Measurements from ENCODE around the gene RNF141. TPM values are rescaled to one million over a fixed set of nuclear protein-coding genes. Genes with fewer than 3 reads are reported as not detected.

Gene RNF141
- total and polyA plus RNA-seq, 5 donors from 2014 or later: 7.8 to 22.5 (median 17.8) TPM

DNA sequence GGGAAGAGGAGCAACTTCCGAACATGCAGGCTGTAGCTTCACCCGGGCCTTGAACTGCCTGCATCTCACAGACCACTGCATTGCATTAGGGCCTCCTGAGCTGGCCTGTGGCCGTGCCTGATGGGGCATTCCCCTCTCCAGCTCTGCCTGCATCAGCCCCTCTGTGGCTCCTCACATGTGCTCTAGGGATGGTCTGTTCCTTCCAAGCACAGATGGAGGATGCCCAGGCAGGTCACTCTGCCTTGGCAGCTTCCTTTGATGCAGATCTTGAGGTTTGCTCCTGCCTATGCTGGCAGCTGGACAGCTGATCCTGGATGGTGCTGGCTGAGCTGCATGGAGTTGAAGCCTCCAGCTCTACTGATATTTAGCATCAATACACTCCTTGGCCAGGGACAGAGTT is 57.4 kb downstream of the RNF141 start:
- Histone ChIP-seq H3K27ac (ENCODE audit: insufficient read depth, low read length, poor library complexity, severe bottlenecking) (no peak overlapping the region), H3K9me3 (ENCODE audit: control insufficient read depth in 2 of 2, low read length in 2 of 2) (no peaks in the 10 kb centered on the region), H3K36me3 (ENCODE audit: control insufficient read depth, insufficient read depth, low read length) (peaks cover 68% of the 10 kb centered on the region), H3K4me3 (ENCODE audit: low read depth, low read length) (no peak overlapping the region), H3K4me1 (ENCODE audit: control insufficient read depth, insufficient read depth, low read length, poor library complexity, severe bottlenecking) (peaks cover 5% of the 10 kb centered on the region), H3K27me3 (ENCODE audit: control insufficient read depth, insufficient read depth, low read length) (no peaks in the 10 kb centered on the region)
- ATAC-seq (ENCODE audit: low read depth in 2 of 2): no peak
- H3K9me3 Mint-ChIP-seq: no peaks in the 10 kb centered on the region
- H3K27me3 Mint-ChIP-seq: no peaks in the 10 kb centered on the region
- peak overlapping the region in 1 of 3 donors; percentile 53 for H3K27ac Mint-ChIP-seq
- H3K36me3 Mint-ChIP-seq: peaks cover 41% of the 10 kb centered on the region
- H3K4me1 Mint-ChIP-seq: peaks cover 0 to 25% (median 17%) of the 10 kb centered on the region in 4 donors
- no peak overlapping the region for H3K4me3 Mint-ChIP-seq
- no peak for DNase-seq

GRCh38 chr11:10483174-10483573 is 57.8 kb downstream of the RNF141 start:
- Mint-ChIP-seq H3K27ac (peak overlapping the region in 1 of 3 donors; percentile 53), H3K4me3 (no peak overlapping the region), H3K36me3 (peaks cover 41% of the 10 kb centered on the region), H3K9me3 (no peaks in the 10 kb centered on the region), H3K27me3 (no peaks in the 10 kb centered on the region), H3K4me1 (peaks cover 0 to 23% (median 16%) of the 10 kb centered on the region in 4 donors)
- Histone ChIP-seq H3K27ac (ENCODE audit: insufficient read depth, low read length, poor library complexity, severe bottlenecking) (no peak overlapping the region), H3K4me1 (ENCODE audit: control insufficient read depth, insufficient read depth, low read length, poor library complexity, severe bottlenecking) (peaks cover 4% of the 10 kb centered on the region), H3K27me3 (ENCODE audit: control insufficient read depth, insufficient read depth, low read length) (no peaks in the 10 kb centered on the region), H3K36me3 (ENCODE audit: control insufficient read depth, insufficient read depth, low read length) (peaks cover 72% of the 10 kb centered on the region), H3K9me3 (ENCODE audit: control insufficient read depth in 2 of 2, low read length in 2 of 2) (no peaks in the 10 kb centered on the region), H3K4me3 (ENCODE audit: low read depth, low read length) (no peak overlapping the region)
- no peak for ATAC-seq (ENCODE audit: low read depth in 2 of 2)
- no peak for DNase-seq

GRCh38 chr11:10481560-10482349 is 59.2 kb downstream of the RNF141 start:
- Mint-ChIP-seq H3K27me3 (no peaks in the 10 kb centered on the region), H3K27ac (peak overlapping the region in 1 of 3 donors; percentile 86), H3K4me1 (peaks cover 0 to 25% (median 12%) of the 10 kb centered on the region in 4 donors), H3K36me3 (peaks cover 33% of the 10 kb centered on the region), H3K9me3 (no peaks in the 10 kb centered on the region), H3K4me3 (no peak overlapping the region)
- Histone ChIP-seq H3K27me3 (ENCODE audit: control insufficient read depth, insufficient read depth, low read length) (no peaks in the 10 kb centered on the region), H3K9me3 (ENCODE audit: control insufficient read depth in 2 of 2, low read length in 2 of 2) (no peaks in the 10 kb centered on the region), H3K27ac (ENCODE audit: insufficient read depth, low read length, poor library complexity, severe bottlenecking) (no peak overlapping the region), H3K4me1 (ENCODE audit: control insufficient read depth, insufficient read depth, low read length, poor library complexity, severe bottlenecking) (no peaks in the 10 kb centered on the region), H3K4me3 (ENCODE audit: low read depth, low read length) (no peak overlapping the region), H3K36me3 (ENCODE audit: control insufficient read depth, insufficient read depth, low read length) (peaks cover 67% of the 10 kb centered on the region)
- no peak for ATAC-seq (ENCODE audit: low read depth in 2 of 2)
- DNase-seq: no peak

DNA sequence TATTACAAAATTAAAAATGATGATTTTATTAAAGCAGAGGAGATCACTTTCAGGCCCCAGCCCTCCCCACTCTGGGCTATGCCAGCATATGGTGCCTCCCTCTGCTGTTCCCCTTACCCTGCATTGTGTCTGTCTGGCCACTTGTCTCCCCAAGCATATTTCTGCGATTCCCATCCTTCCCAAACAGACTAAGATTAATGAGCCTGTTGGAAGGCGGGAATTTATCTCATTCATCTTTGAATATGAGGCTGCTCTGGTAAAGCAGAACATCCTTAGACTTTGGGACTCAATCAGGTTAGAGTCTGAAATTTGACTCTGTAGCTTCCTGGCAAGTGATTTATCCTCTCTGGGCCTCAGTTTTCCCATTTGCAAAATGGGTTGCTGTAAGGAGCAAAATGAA is 60.2 kb downstream of the RNF141 start:
- Histone ChIP-seq H3K4me1 (ENCODE audit: control insufficient read depth, insufficient read depth, low read length, poor library complexity, severe bottlenecking) (no peaks in the 10 kb centered on the region), H3K36me3 (ENCODE audit: control insufficient read depth, insufficient read depth, low read length) (peaks cover 62% of the 10 kb centered on the region), H3K4me3 (ENCODE audit: low read depth, low read length) (no peak overlapping the region), H3K9me3 (ENCODE audit: control insufficient read depth in 2 of 2, low read length in 2 of 2) (no peaks in the 10 kb centered on the region), H3K27me3 (ENCODE audit: control insufficient read depth, insufficient read depth, low read length) (no peaks in the 10 kb centered on the region), H3K27ac (ENCODE audit: insufficient read depth, low read length, poor library complexity, severe bottlenecking) (no peak overlapping the region)
- H3K36me3 Mint-ChIP-seq: peaks cover 25% of the 10 kb centered on the region
- no peak overlapping the region for H3K4me3 Mint-ChIP-seq
- no peak for DNase-seq
- no peak for ATAC-seq (ENCODE audit: low read depth in 2 of 2)
- no peaks in the 10 kb centered on the region for H3K27me3 Mint-ChIP-seq
- H3K4me1 Mint-ChIP-seq: peaks cover 0 to 19% (median 10%) of the 10 kb centered on the region in 4 donors
- peak overlapping the region in 2 of 3 donors; percentile 60 to 86 for H3K27ac Mint-ChIP-seq
- H3K9me3 Mint-ChIP-seq: no peaks in the 10 kb centered on the region

DNA sequence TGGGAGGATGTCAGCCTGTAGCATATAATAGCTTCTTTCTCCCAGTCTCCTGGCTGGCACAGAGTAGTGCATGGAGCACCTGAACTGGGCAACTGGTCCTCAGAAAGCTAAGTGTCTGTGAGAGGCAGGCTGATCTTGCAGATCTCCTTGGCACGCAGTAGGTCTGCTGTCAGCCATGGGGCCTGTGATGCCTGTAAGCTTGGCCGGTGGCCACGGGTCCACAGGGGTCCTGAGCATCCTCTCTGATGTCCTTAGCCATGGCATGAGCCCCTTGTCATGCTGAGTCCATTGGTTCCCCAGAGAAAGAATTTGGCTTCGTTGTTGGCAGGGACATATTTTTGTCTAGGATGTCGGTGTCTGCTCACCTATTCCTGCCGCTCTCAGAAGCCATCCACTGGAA is 61.0 kb downstream of the RNF141 start:
- Histone ChIP-seq H3K4me1 (ENCODE audit: control insufficient read depth, insufficient read depth, low read length, poor library complexity, severe bottlenecking) (no peaks in the 10 kb centered on the region), H3K27ac (ENCODE audit: insufficient read depth, low read length, poor library complexity, severe bottlenecking) (no peak overlapping the region), H3K9me3 (ENCODE audit: control insufficient read depth in 2 of 2, low read length in 2 of 2) (no peaks in the 10 kb centered on the region), H3K4me3 (ENCODE audit: low read depth, low read length) (no peak overlapping the region), H3K27me3 (ENCODE audit: control insufficient read depth, insufficient read depth, low read length) (no peaks in the 10 kb centered on the region), H3K36me3 (ENCODE audit: control insufficient read depth, insufficient read depth, low read length) (peaks cover 64% of the 10 kb centered on the region)
- no peak overlapping the region for H3K4me3 Mint-ChIP-seq
- no peak for DNase-seq
- no peak for ATAC-seq (ENCODE audit: low read depth in 2 of 2)
- H3K4me1 Mint-ChIP-seq: peaks cover 0 to 20% (median 13%) of the 10 kb centered on the region in 4 donors
- peak overlapping the region in 2 of 3 donors; percentile 23 to 64 for H3K27ac Mint-ChIP-seq
- H3K27me3 Mint-ChIP-seq: no peaks in the 10 kb centered on the region
- H3K36me3 Mint-ChIP-seq: peaks cover 28% of the 10 kb centered on the region
- no peaks in the 10 kb centered on the region for H3K9me3 Mint-ChIP-seq

GRCh38 chr11:10478574-10479550 is 62.1 kb downstream of the RNF141 start:
- no peak overlapping the region for H3K4me3 Mint-ChIP-seq
- Histone ChIP-seq H3K4me3 (ENCODE audit: low read depth, low read length) (no peak overlapping the region), H3K4me1 (ENCODE audit: control insufficient read depth, insufficient read depth, low read length, poor library complexity, severe bottlenecking) (no peaks in the 10 kb centered on the region), H3K27ac (ENCODE audit: insufficient read depth, low read length, poor library complexity, severe bottlenecking) (no peak overlapping the region), H3K27me3 (ENCODE audit: control insufficient read depth, insufficient read depth, low read length) (no peaks in the 10 kb centered on the region), H3K36me3 (ENCODE audit: control insufficient read depth, insufficient read depth, low read length) (peaks cover 56% of the 10 kb centered on the region), H3K9me3 (ENCODE audit: control insufficient read depth in 2 of 2, low read length in 2 of 2) (no peaks in the 10 kb centered on the region)
- H3K27ac Mint-ChIP-seq: peak overlapping the region; percentile 52 to 55 (median 54)
- ATAC-seq (ENCODE audit: low read depth in 2 of 2): no peak
- peaks cover 0 to 23% (median 17%) of the 10 kb centered on the region in 4 donors for H3K4me1 Mint-ChIP-seq
- H3K27me3 Mint-ChIP-seq: no peaks in the 10 kb centered on the region
- no peaks in the 10 kb centered on the region for H3K9me3 Mint-ChIP-seq
- DNase-seq: no peak
- peaks cover 22% of the 10 kb centered on the region for H3K36me3 Mint-ChIP-seq

GRCh38 chr11:10478066-10478465 is 62.9 kb downstream of the RNF141 start:
- Histone ChIP-seq H3K4me3 (ENCODE audit: low read depth, low read length) (no peak overlapping the region), H3K36me3 (ENCODE audit: control insufficient read depth, insufficient read depth, low read length) (peaks cover 53% of the 10 kb centered on the region), H3K27me3 (ENCODE audit: control insufficient read depth, insufficient read depth, low read length) (no peaks in the 10 kb centered on the region), H3K27ac (ENCODE audit: insufficient read depth, low read length, poor library complexity, severe bottlenecking) (no peak overlapping the region), H3K9me3 (ENCODE audit: control insufficient read depth in 2 of 2, low read length in 2 of 2) (no peaks in the 10 kb centered on the region), H3K4me1 (ENCODE audit: control insufficient read depth, insufficient read depth, low read length, poor library complexity, severe bottlenecking) (no peaks in the 10 kb centered on the region)
- H3K9me3 Mint-ChIP-seq: no peaks in the 10 kb centered on the region
- H3K4me3 Mint-ChIP-seq: no peak overlapping the region
- no peaks in the 10 kb centered on the region for H3K27me3 Mint-ChIP-seq
- DNase-seq (no peak), ATAC-seq (ENCODE audit: low read depth in 2 of 2) (no peak)
- H3K4me1 Mint-ChIP-seq: peaks cover 0 to 26% (median 16%) of the 10 kb centered on the region in 4 donors
- peaks cover 25% of the 10 kb centered on the region for H3K36me3 Mint-ChIP-seq
- H3K27ac Mint-ChIP-seq: peak overlapping the region in 1 of 3 donors; percentile 52
